PC-9 (cell line): ENCODE data around the gene ATP11B. TPM values are rescaled to one million over a fixed set of nuclear protein-coding genes. Genes with fewer than 3 reads are reported as not detected.
A peak's percentile ranks its signal among the peaks of the same experiment; 100 is the strongest.

Source experiments
- Bru-seq: library from RNA; stranded (reverse); fragments of 400-500 nt; gene quantifications from one replicate; lab custom pipeline; 2021; lab: Mats Ljungman, UMichigan
- BruChase-seq, 2 experiments: library from RNA; stranded (reverse); fragments of 400-500 nt; gene quantifications; one replicate each; lab custom pipeline; 2021; lab: Mats Ljungman, UMichigan
- BruUV-seq: library from RNA; stranded (reverse); fragments of 400-500 nt; replicated peaks from 2 replicates; lab custom pipeline; 2021; lab: Mats Ljungman, UMichigan
- CTCF ChIA-PET: fragments of 300-600 bp; sonication (Branson Sonifier 250); formaldehyde crosslinking; loops from one replicate; lab custom pipeline; 2022; ENCODE audit warnings: antibody characterized with exemption; lab: Charles Lee
- POLR2A ChIA-PET: fragments of 300-600 bp; sonication (Branson Sonifier 250); formaldehyde crosslinking; loops from one replicate; lab custom pipeline; 2022; ENCODE audit warnings: antibody characterized with exemption; ENCODE audit not compliant: unreplicated experiment; lab: Charles Lee
- DNase-seq, 2 experiments: peaks; one replicate each; pipeline versions ENCODE4 v3.0.0 to v3.0.0-alpha.2; 2015 to 2022; ENCODE audit warnings: mixed read lengths in 1 of 2
- H2AFZ ChIP-seq: fragments of 200-600 bp; sonication (generic); 2 replicates; pipeline ENCODE4 v1.8.1; 2017; ENCODE audit warnings: antibody characterized with exemption
- H3F3A ChIP-seq: fragments of 200-600 bp; sonication (generic); 2 replicates; pipeline ENCODE4 v1.8.1; 2017; ENCODE audit warnings: antibody characterized with exemption, mild to moderate bottlenecking, low read depth; ENCODE audit not compliant: insufficient read depth
- H3K27ac ChIP-seq: fragments of 200-600 bp; sonication (generic); 2 replicates; pipeline ENCODE4 v1.6.1; 2016; ENCODE audit warnings: mixed run types
- H3K27me3 ChIP-seq: fragments of 200-600 bp; sonication (generic); 2 replicates; pipeline ENCODE4 v1.6.1; 2016; ENCODE audit warnings: low read depth, mixed run types; ENCODE audit not compliant: insufficient read depth
- H3K36me3 ChIP-seq: fragments of 200-600 bp; sonication (generic); 2 replicates; pipeline ENCODE4 v1.6.1; 2016; ENCODE audit warnings: low read depth, mixed run types
- H3K4me1 ChIP-seq: fragments of 200-600 bp; sonication (generic); replicated peaks from 2 replicates; pipeline ENCODE4 v1.6.1; 2016; ENCODE audit warnings: mixed run types; ENCODE audit not compliant: insufficient read depth
- H3K4me2 ChIP-seq: fragments of 200-600 bp; sonication (generic); 2 replicates; pipeline ENCODE4 v1.6.1; 2017; ENCODE audit warnings: mixed run types
- H3K4me3 ChIP-seq: fragments of 200-600 bp; sonication (generic); 2 replicates; pipeline ENCODE4 v1.6.1; 2016; ENCODE audit warnings: mixed run types
- H3K79me2 ChIP-seq: fragments of 200-600 bp; sonication (generic); 2 replicates; pipeline ENCODE4 v1.6.1; 2017; ENCODE audit warnings: low read depth, mixed run types
- H3K9me2 ChIP-seq: fragments of 200-600 bp; sonication (generic); 2 replicates; pipeline ENCODE4 v1.8.1; 2017; ENCODE audit warnings: mild to moderate bottlenecking; ENCODE audit not compliant: insufficient read depth
- H3K9me3 ChIP-seq: fragments of 200-600 bp; sonication (generic); 2 replicates; pipeline ENCODE4 v1.8.1; 2016; ENCODE audit warnings: low read depth; ENCODE audit not compliant: insufficient read depth
- H4K20me1 ChIP-seq: fragments of 200-600 bp; sonication (generic); 2 replicates; pipeline ENCODE4 v1.8.1; 2017; ENCODE audit not compliant: insufficient read depth
- CTCF ChIP-seq: fragments of 200-600 bp; sonication (generic); conservative IDR thresholded peaks from 2 replicates; pipeline ENCODE4 v1.6.1; 2017; ENCODE audit warnings: mixed run types, antibody characterized with exemption, mild to moderate bottlenecking, moderate library complexity
- EZH2 ChIP-seq: fragments of 200-600 bp; sonication (generic); IDR thresholded peaks from 2 replicates; pipeline ENCODE4 v1.8.0; 2017; ENCODE audit warnings: antibody characterized with exemption, low read depth
- intact Hi-C: fragments of 100-400 bp; cut with micrococcal nuclease; formaldehyde crosslinking; loops from one replicate; pipeline ENCODE4 v1.10.0; 2022; ENCODE audit not compliant: unreplicated experiment
- long read RNA-seq: library from polyadenylated mRNA; stranded (forward); transcript quantifications from one replicate; pipeline ENCODE4 v2.0.0, GENCODE V29; 2022
- total RNA-seq: library from RNA; stranded (reverse); gene quantifications from 2 replicates; pipeline ENCODE4 v1.2.3, GENCODE V29; 2021

ATP11B gene
- total RNA-seq: 48.3 and 66.5 TPM in 2 replicates
- Bru-seq, nascent RNA: percentile 87 among the genes with signal in this experiment
- BruChase-seq, experiment 1, labeled RNA remaining after a 2-hour chase: percentile 85 among the genes with signal in this experiment
- BruChase-seq, experiment 2, labeled RNA remaining after a 6-hour chase: percentile 82 among the genes with signal in this experiment
- long read RNA-seq, full-length matches to known transcripts: 17 of 34 reads
- long read RNA-seq, partial matches to known transcripts: 11 of 34 reads
- long read RNA-seq, other reads (novel, unspliced or antisense): 6 of 34 reads

DNA sequence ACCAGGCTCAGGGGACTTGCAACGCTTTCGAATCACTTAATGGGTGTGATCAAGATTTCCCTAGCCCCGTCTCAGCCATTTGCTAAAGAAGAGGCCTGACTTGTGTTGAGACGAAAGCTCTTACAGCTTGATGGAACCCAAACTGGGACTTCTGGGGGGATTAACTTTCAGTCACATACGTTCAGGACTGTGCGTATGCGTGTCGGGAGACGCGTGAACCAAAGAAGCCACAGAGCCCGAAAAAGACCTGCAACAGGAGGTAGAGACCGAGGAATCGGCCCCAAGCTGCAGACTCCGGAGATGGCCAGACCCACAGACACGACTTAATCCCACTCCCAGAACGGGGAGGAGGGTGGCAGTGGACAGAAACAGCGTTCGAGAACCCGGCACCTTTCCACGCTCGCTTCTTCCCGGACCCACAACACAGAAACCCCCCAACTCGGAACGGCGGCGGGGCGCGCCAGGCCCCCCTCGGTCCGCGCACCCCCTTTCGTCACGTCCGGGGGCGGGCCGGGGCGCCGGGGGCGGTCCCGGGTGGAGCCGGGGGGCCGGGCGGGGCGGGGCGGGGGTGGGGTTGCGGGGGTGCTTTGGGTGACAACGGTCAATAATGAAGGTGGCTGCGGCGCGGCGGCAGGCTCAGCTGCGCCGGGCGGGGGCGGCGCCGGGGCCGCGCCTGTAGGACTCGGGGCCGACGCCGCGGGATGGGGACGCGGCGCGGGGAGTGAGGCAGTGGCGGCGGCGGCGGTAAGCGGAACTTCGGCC lies at the start of gene ATP11B:
TSS of gene ATP11B (plus strand) at position 604 of the 762 bp plus-strand sequence. CDS start 256 bp downstream, outside the sequence.
- Histone ChIP-seq H4K20me1 (no peaks in the 10 kb centered on the region), H3K36me3 (peaks cover 5% of the 10 kb centered on the region; the same call in 1 of the 2 replicates), H3K4me1 (peaks cover 38% of the 10 kb centered on the region), H3K27me3 (no peaks in the 10 kb centered on the region), H3K4me2 (peak within 1 kb of the TSS; percentile 97), H3K79me2 (peaks cover 41% of the 10 kb centered on the region), H3K27ac (peak within 1 kb of the TSS; percentile 87), H3F3A (peaks cover 20% of the 10 kb centered on the region), H3K4me3 (peak within 1 kb of the TSS; percentile 68), H2AFZ (peak within 1 kb of the TSS; percentile 99), H3K9me3 (no peaks in the 10 kb centered on the region), H3K9me2 (no peaks in the 10 kb centered on the region)
- CTCF ChIA-PET: interaction anchor here (1.8 kb wide), 1 partner anchor 79 kb away, joined by 5 read pairs; no protein-coding TSS in a partner anchor
- intact Hi-C loops: loop anchor here (5.0 kb wide), 1 partner anchor 474 kb away; no protein-coding TSS in a partner anchor
- TF ChIP-seq EZH2 (no peak), CTCF (no peak)
- POLR2A ChIA-PET: interaction anchor here (0.6 to 0.7 kb wide), 4 partner anchors 22 to 482 kb away, joined by 3 to 20 read pairs (median 6); no protein-coding TSS in a partner anchor
- DNase-seq: peak; percentile 69 to 84
- TSS peak; percentile 98 for BruUV-seq

DNA sequence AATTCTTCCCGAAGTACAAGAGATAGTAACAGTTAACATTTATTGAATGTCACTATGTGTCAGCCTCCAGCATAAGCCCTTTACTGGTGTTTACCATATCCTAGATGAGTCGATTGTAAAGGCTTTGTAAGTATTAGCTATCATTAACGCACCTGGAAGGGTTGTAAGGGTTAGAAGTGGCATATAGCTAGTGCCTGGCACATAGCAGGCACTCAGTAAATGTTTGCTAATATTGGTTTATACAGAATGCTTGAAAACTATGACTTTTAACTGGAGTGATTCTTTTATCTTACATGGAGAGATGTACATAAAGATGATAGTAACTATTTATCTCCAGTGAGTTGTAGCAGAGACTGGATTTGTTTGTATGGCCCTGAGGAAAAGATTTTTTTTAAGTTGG lies 46.3 kb upstream of the ATP11B start:
- intact Hi-C loops: no loop called here
- no peak overlapping the region for H3K4me3 ChIP-seq
- TF ChIP-seq EZH2 (no peak), CTCF (no peak)
- H3K4me1 ChIP-seq: peaks cover 25% of the 10 kb centered on the region
- no peak overlapping the region for H2AFZ ChIP-seq
- H3K9me3 ChIP-seq: peaks cover 9% of the 10 kb centered on the region; the same call in 1 of the 2 replicates
- no peaks in the 10 kb centered on the region for H4K20me1 ChIP-seq
- no peak overlapping the region for H3K4me2 ChIP-seq
- no peak for DNase-seq
- H3K27me3 ChIP-seq: no peaks in the 10 kb centered on the region
- H3K27ac ChIP-seq: no peak overlapping the region
- ChIA-PET POLR2A (no interaction called here), CTCF (interaction anchor here (1.0 kb wide), 1 partner anchor 35 kb away, joined by 3 read pairs; no protein-coding TSS in a partner anchor)
- 0 out of 2 replicates have a peak, but pooled peaks cover under 1% of the 10 kb centered on the region for H3F3A ChIP-seq
- BruUV-seq: no TSS peak
- 0 out of 2 replicates have a peak, but pooled peaks cover 5% of the 10 kb centered on the region for H3K36me3 ChIP-seq
- H3K9me2 ChIP-seq: no peaks in the 10 kb centered on the region
- H3K79me2 ChIP-seq: no peaks in the 10 kb centered on the region

- Histone ChIP-seq H3K9me2 (no peaks in the 10 kb centered on the region), H2AFZ (no peak overlapping the region), H3K27ac (no peak overlapping the region; the same call in 1 of the 2 replicates), H3K4me2 (no peak overlapping the region), H4K20me1 (no peaks in the 10 kb centered on the region), H3K4me1 (peaks cover 25% of the 10 kb centered on the region), H3K79me2 (no peaks in the 10 kb centered on the region), H3K36me3 (0 out of 2 replicates have a peak, but pooled peaks cover 5% of the 10 kb centered on the region), H3K27me3 (no peaks in the 10 kb centered on the region), H3K9me3 (peaks cover 8% of the 10 kb centered on the region; the same call in 1 of the 2 replicates), H3F3A (peaks cover 15% of the 10 kb centered on the region), H3K4me3 (no peak overlapping the region)
- no TSS peak for BruUV-seq
- intact Hi-C loops: no loop called here
- TF ChIP-seq CTCF (no peak), EZH2 (no peak)
- peak in 1 of 2 experiments; percentile 48 for DNase-seq
- POLR2A ChIA-PET: interaction anchor here (0.6 to 0.9 kb wide), 2 partner anchors 69 to 159 kb away, joined by 4 to 9 read pairs; no protein-coding TSS in a partner anchor
- CTCF ChIA-PET: interaction anchor here (1.5 kb wide), 1 partner anchor 41 kb away, joined by 3 read pairs; no protein-coding TSS in a partner anchor
These were observed 38.0 kb upstream of the ATP11B start for GRCh38 chr3:182755308-182755707.
